Smooth muscle cell (in vitro differentiated cells): ENCODE data around the gene SGK1. TPM values are rescaled to one million over a fixed set of nuclear protein-coding genes. Genes with fewer than 3 reads are reported as not detected.

Experiments used
- DNase-seq: peaks from one replicate; lab custom pipeline; 2025; ENCODE audit not compliant: unreplicated experiment; lab: John Stamatoyannopoulos, UW
- H2AFZ ChIP-seq: fragments of 200-600 bp; sonication (generic); 2 replicates; pipeline ENCODE4 v1.6.0; 2016; ENCODE audit warnings: antibody characterized with exemption, low read depth, mild to moderate bottlenecking
- H3F3A ChIP-seq: fragments of 200-600 bp; sonication (generic); 2 replicates; pipeline ENCODE4 v1.6.0; 2017; ENCODE audit warnings: antibody characterized with exemption, low read depth
- H3K27ac ChIP-seq: fragments of 200-600 bp; sonication (generic); 2 replicates; pipeline ENCODE4 v1.5.1; 2016; ENCODE audit warnings: low read depth, mild to moderate bottlenecking
- H3K27me3 ChIP-seq: fragments of 200-600 bp; sonication (generic); 2 replicates; pipeline ENCODE4 v1.6.1; 2016; ENCODE audit warnings: low read depth, mild to moderate bottlenecking
- H3K36me3 ChIP-seq: fragments of 200-600 bp; sonication (generic); 2 replicates; pipeline ENCODE4 v1.5.1; 2016; ENCODE audit warnings: low read depth
- H3K4me1 ChIP-seq: fragments of 200-600 bp; sonication (generic); 2 replicates; pipeline ENCODE4 v1.5.1; 2016; ENCODE audit warnings: low read depth
- H3K4me2 ChIP-seq: fragments of 200-600 bp; sonication (generic); 2 replicates; pipeline ENCODE4 v1.6.0; 2016; ENCODE audit warnings: mild to moderate bottlenecking
- H3K4me3 ChIP-seq: fragments of 200-600 bp; sonication (generic); 2 replicates; pipeline ENCODE4 v1.5.1; 2016; ENCODE audit warnings: mild to moderate bottlenecking
- H3K79me2 ChIP-seq: fragments of 200-600 bp; sonication (generic); 2 replicates; pipeline ENCODE4 v1.6.0; 2016; ENCODE audit warnings: low read depth, mild to moderate bottlenecking
- H3K9ac ChIP-seq: fragments of 200-600 bp; sonication (generic); 2 replicates; pipeline ENCODE4 v1.6.0; 2016; ENCODE audit warnings: low read depth
- H3K9me3 ChIP-seq: fragments of 200-600 bp; sonication (generic); replicated peaks from 2 replicates; pipeline ENCODE4 v1.5.1; 2016; ENCODE audit warnings: low read depth
- H4K20me1 ChIP-seq: fragments of 200-600 bp; sonication (generic); 2 replicates; pipeline ENCODE4 v1.6.0; 2016; ENCODE audit warnings: low read depth
- CTCF ChIP-seq: fragments of 200-600 bp; sonication (generic); IDR thresholded peaks from 2 replicates; pipeline ENCODE4 v1.5.1; 2017; ENCODE audit warnings: borderline replicate concordance, mild to moderate bottlenecking, antibody characterized with exemption; ENCODE audit not compliant: insufficient read depth, poor library complexity, severe bottlenecking
- WGBS: methylation state at CpG from one replicate; pipeline ENCODE4 v1.1.7; 2016; ENCODE audit warnings: low lambda C conversion rate; 5-methylcytosine and 5-hydroxymethylcytosine counted together
- polyA plus RNA-seq: library from polyadenylated mRNA; unstranded; fragments of >200 nt; fragmentation: Nextera tagmentation; extraction: Ambion mirVana; gene quantifications from 2 replicates; pipeline ENCODE4 v1.2.1, GENCODE V29; 2016
- total RNA-seq: library from RNA; depleted of rRNA; stranded (reverse); fragments of >200 nt; gene quantifications from 2 replicates; pipeline ENCODE4 v1.2.3, GENCODE V29; 2014

The SGK1 gene
- total and polyA plus RNA-seq, 2 experiments from 2014 or later, result 18.9 to 109 TPM

- no peak for DNase-seq
- H3K9ac ChIP-seq, result no peak overlapping the region
- H3K27ac ChIP-seq, result no peak overlapping the region
- no peak overlapping the region for H3K4me3 ChIP-seq
- H2AFZ ChIP-seq, result no peak overlapping the region
- no peak for TF ChIP-seq CTCF
- no peaks in the 10 kb centered on the region for H3K36me3 ChIP-seq
- H3K4me2 ChIP-seq, result no peak overlapping the region
- no peaks in the 10 kb centered on the region for H3K79me2 ChIP-seq
- H3K9me3 ChIP-seq, result no peaks in the 10 kb centered on the region
- no peaks in the 10 kb centered on the region for H3K4me1 ChIP-seq
- no peaks in the 10 kb centered on the region for H4K20me1 ChIP-seq
- H3K27me3 ChIP-seq, result no peaks in the 10 kb centered on the region
- H3F3A ChIP-seq, result no peaks in the 10 kb centered on the region
- WGBS, result 89% methylated on average over 9 of the region's 9 CpGs
Measured at GRCh38 chr6:134240665-134241431, 77.1 kb downstream of the SGK1 start.

GRCh38 chr6:134238960-134239795 is 78.7 kb downstream of the SGK1 start:
- Histone ChIP-seq H3K36me3 (no peaks in the 10 kb centered on the region), H3K9ac (no peak overlapping the region), H3K27ac (no peak overlapping the region), H3K4me3 (no peak overlapping the region), H3K79me2 (no peaks in the 10 kb centered on the region), H3K27me3 (no peaks in the 10 kb centered on the region), H3F3A (no peaks in the 10 kb centered on the region), H3K4me1 (no peaks in the 10 kb centered on the region), H4K20me1 (no peaks in the 10 kb centered on the region), H3K9me3 (no peaks in the 10 kb centered on the region), H2AFZ (no peak overlapping the region), H3K4me2 (no peak overlapping the region)
- DNase-seq, result no peak
- 60% methylated on average over 6 of the region's 6 CpGs for WGBS
- no peak for TF ChIP-seq CTCF

GRCh38 chr6:134238006-134238405 is 79.9 kb downstream of the SGK1 start:
- Histone ChIP-seq H4K20me1 (no peaks in the 10 kb centered on the region), H3K79me2 (no peaks in the 10 kb centered on the region), H3F3A (no peaks in the 10 kb centered on the region), H3K4me2 (no peak overlapping the region), H3K4me3 (no peak overlapping the region), H3K36me3 (no peaks in the 10 kb centered on the region), H3K27ac (no peak overlapping the region), H2AFZ (no peak overlapping the region), H3K27me3 (no peaks in the 10 kb centered on the region), H3K9me3 (no peaks in the 10 kb centered on the region), H3K4me1 (no peaks in the 10 kb centered on the region), H3K9ac (no peak overlapping the region)
- DNase-seq, result no peak
- 80% methylated on average over 2 of the region's 2 CpGs for WGBS
- no peak for TF ChIP-seq CTCF
